OCI-LY3 (cell line): Measurements from ENCODE around the gene GID8.
"Not testable (repeated sequence)": the region's sequence is repeated elsewhere in the genome, so short reads cannot be mapped to it uniquely, and the experiment has no call there.

Experiments
- CTCF ChIP-seq: fragments of 200-600, 300-600 bp; sonication (generic); IDR thresholded peaks from 2 replicates; pipeline ENCODE4 v1.5.1; 2014; ENCODE audit warnings: antibody characterized with exemption, low read length, low read depth
- EZH2phosphoT487 ChIP-seq: fragments of 200-600 bp; shearing (Covaris generic); IDR thresholded peaks from 2 replicates; pipeline ENCODE4 v1.6.1; 2018; ENCODE audit warnings: antibody characterized with exemption, mixed run types, low read depth

GRCh38 chr20:62923059-62923668 is 14.8 kb upstream of the GID8 start:
- TF ChIP-seq CTCF, EZH2phosphoT487: not testable (repeated sequence)
